NCI-H774 (cell line): Measurements from ENCODE around the gene CAVIN1.
A peak's percentile ranks its signal among the peaks of the same experiment; 100 is the strongest.
"Not testable (repeated sequence)": the region's sequence is repeated elsewhere in the genome, so short reads cannot be mapped to it uniquely, and the experiment has no call there.

Source experiments
- DNase-seq: peaks from one replicate; lab custom pipeline; 2025; lab: John Stamatoyannopoulos, UW

The CAVIN1 gene

DNA sequence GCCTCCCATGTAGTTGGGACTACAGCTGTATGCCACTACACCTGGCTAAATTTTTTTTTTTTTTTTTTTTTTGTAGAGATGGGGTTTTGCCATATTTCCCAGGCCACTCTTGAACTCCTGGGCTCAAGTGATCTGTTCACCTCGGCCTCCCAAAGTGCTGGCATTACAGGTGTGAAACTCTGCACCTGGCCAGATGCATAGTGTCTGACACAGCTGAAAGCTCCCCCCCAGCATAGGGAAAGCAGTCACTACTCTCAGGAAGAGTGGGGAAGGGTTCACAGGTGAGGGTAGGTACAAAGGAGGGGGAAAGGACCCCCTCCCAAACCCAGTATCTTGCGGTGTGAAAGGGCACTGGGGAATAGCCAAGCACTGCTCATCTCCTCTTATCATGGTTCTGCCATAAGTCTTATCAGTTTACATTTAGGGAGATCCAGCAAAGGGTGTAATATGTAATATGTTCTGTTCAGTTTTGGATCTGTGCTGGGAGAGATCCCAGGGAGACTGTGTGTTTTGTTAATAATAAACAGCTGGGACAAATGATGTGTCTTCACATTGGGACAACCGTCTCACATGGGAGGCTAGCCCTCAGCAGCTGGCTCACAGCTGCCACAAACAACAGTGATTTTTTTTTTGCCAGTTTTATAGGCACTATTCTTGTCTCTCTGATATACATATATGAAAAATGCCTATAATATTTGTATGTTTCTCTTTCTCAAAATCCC, 6.8 kb upstream of the CAVIN1 start:
- DNase-seq, result no peak

DNA sequence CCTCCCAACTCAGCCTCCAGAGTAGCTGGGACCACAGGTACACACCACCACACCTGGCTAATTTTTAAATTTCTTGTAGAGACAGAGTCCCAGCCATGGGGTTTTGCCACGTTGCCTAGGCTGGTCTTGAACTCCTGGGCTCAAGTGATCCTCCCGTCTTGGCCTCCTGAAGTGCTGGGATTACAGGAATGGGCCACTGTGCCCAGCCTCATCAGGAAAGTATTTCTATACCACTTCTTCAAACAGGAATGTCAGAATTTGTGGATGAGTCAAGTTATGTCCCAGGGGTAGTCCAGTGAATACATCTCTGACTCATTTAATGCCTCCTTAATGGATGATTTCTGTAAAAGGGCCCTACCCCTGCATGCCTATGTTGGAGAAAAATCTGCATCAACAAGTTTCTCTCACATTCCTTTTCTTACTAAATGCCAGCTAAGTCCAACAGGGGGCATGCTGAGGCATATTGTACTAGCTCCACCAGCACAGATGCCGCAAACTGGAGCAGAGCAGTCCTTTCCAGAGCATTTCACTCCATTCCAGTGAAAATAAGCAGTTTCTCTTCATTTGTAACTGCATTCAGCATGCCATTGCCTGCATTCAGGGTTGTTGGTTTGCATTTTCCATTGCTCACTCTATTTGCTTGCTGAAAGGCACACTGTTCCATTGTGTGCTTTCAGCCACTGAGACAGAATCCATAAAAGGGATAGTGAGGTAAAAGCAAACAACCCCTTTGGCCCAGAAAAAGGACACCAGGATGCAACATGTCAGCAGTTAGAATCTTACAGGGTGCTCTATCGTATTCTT, 5.3 kb upstream of the CAVIN1 start:
- DNase-seq, result peak; percentile 71

DNA sequence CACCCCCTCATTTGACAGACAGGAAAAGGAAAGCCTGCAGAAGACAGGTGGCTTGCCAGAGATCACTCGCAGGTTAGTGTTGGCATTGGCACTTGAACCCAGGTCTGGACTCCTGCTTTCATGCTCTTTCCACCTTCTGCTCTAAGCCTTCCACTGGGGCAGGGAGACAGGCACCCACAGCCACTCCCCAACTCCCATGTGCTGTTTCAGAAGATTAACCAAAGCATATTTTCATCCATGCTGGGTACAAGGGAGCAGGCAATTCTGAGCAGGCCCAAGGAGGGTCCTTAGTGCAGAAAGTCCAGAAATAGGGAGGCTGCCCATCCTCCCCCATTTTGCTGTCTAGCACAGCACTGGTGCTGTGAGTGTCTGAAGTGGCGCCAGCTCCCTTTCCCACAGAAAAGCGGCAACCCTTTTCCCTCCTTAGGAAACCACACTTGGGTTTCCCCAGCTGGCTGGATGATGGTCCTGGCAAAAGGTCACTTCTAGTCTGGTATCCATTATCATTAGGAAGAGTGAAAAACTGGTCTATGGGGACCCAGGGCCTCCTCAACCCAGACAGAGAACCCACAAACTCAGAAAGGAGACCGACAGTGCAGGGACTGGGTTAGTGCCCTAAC, 2.0 kb upstream of the CAVIN1 start:
- DNase-seq, result no peak

DNA sequence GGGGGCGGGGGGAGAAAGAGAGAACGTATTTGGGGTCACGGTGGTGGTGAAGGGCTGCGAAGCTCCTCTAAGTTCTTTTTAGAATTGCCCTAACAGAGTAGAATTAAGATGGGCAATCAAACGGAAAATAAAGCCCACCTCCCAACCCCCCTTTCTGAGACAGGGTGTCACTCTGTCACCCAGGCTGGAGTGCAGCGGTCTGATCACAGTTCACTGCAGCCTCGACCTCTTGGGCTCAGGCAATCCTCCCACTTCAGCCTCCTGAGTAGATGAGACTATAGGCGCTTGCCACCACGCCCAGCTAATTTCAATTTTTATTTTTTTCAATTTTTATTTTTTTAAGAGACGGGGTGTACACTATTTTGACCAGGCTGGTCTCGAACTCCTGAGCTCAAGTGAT, 710 bp upstream of the CAVIN1 start:
- no peak for DNase-seq

DNA sequence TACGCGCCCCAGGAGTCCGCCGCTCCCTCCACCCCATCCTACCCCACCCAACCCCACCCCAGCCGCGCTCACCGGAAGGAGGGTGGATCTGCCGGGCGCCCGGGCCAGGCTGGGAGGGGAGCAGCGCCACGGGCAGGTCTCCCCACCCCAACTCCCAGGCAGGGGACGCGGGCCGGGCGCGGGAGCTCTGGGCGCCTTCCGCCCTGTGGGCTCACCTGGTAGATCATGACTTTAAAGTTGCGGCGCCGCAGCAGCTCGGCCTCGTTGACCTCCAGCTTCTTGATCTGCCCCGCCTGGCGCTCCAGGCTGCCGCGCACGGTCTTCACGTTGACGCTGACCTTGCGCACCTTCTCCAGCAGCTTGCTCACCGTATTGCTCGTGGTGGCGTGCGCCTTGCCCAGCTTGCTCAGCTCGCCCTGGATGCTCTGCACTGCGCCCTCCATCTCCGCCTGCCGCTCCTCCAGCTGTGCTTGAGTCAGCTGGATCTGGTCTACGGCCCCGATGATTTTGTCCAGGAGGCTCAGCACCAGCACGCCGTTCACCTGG, 571 bp downstream of the CAVIN1 start:
- DNase-seq, result no peak

DNA sequence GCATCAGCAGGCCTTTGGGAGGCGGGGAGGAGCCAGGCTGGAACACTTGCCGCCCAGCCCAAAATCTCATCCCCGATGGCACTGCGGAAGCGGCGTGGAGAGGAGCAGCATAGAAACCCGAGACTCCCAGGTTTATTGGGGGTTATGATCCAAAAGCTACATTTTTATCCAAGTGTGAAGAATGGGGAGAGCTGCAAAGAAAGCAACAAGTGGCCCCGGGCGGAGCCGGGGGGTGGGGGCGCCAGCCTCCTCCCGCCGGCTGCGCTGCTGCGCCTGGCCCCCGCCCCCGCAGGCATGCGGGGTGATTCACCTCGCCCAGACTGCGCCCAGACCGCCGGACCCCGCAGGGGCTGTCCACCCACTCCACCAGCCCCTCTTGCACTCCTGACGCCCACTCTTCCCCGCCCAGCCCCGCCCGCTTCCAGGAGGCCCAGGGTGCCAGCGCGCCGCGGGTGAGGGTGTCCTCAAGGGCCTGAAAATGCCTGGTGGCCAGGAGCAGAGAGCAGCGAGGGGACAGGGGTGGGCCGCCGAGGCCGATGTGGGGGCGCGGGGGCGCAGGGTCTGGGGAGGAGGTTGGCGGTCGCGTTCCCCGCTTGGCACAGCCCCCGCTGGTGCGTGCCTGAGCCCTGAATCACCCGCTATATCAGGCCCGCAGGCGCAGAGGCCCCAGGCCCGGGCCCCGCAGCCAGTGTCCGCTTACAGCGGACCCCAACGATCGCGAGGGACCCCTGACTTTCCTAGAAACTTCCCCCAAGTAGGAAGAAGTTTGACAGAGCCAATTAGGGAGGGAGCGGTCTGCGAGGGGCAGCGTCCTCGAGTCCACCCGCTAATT, 1.3 kb downstream of the CAVIN1 start:
- DNase-seq, result no peak

DNA sequence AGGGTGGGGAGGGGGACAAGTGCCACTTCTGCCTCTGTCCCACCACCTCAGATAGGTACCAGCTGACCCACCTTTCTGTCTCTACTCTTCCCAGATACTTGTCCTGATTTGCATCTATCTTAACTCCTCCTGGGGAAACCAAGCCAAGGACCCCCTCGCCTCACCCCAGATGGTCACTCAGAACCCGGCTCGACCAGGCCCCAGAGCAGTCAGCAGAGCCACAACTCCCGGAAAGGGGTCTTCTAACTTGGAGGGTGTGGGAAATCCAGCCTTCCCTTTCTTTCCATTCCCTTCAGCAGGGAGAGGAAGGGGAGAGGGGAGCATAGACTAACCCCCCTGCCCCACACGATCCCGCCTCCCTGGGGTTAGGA, 1.9 kb downstream of the CAVIN1 start:
- DNase-seq, result no peak

DNA sequence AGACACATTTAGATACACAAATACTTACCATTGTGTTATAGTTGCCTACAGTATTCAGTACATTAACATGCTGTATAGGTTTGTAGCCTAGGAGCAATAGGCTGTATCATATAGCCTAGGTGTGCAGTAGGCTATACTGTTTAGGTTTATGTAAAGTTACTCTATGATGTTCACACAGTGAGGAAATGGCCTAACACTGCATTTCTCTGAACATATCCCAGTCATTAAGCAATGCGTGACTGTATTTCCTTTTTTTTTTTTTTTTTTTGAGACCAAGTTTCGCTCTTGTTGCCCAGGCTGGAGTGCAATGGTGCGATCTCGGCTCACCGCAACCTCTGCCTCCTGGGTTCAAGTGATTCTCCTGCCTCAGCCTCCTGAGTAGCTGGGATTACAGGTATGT, 5.1 kb downstream of the CAVIN1 start:
- DNase-seq, result not testable (repeated sequence)

DNA sequence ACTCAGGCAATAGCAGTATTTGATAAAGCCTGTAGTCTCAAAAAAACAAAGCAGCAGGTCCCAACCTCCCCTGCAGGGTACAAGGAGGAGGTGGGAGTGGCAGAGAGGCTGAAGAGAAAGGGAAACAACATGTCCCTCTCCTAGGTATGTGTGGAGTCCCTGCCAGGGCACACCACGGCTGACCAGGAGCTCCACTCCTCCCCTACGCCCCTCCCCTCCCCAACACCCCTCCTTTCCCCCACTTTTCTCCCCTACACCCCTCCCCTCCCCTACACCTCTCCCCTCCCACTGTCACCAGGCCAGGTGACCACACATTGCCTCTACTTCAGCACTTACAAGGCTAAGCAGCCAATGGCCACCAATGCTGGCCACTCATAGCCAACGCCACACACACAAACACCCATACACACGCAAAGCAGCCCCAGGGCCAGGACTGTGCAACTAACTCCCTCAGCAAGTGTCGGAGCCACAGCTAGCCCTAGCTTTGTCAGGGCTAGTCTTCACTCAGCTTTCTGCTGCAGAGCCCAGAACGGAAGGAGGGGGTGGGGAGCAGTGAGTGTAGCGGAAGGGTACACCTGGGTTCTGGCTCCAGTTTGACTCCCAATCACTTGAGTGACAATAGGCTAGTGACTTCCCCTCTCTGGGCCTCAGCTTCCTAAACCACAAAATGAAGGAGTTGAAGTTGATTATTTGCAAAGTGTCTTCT, 8.2 kb downstream of the CAVIN1 start:
- no peak for DNase-seq

DNA sequence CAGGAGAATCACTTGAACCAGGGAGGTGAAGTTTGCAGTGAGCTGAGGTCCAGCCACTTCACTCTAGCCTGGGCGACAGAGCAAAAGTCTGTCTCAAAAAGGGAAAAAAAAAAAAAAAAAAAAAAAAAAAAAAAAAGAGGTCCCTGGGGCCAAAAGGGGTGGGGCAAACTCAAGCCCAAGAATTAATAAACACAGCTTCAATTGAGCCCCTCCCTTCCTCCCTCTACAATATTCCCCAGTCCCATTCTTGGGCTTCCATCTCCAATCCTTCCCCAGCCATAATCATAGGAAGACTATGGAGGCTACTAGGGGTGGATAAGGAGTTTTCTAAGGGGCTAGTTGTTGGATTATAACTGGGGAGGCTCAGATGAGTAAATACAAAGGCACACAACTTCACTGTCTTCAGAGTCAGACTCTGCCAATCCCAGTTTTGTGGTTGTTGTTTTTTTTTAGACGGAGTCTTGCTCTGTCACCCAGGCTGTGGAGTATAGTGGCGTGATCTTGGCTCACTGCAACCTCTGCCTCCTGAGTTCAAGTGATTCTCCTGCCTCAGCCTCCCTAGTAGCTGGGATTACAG, 9.5 kb downstream of the CAVIN1 start:
- DNase-seq, result no peak

DNA sequence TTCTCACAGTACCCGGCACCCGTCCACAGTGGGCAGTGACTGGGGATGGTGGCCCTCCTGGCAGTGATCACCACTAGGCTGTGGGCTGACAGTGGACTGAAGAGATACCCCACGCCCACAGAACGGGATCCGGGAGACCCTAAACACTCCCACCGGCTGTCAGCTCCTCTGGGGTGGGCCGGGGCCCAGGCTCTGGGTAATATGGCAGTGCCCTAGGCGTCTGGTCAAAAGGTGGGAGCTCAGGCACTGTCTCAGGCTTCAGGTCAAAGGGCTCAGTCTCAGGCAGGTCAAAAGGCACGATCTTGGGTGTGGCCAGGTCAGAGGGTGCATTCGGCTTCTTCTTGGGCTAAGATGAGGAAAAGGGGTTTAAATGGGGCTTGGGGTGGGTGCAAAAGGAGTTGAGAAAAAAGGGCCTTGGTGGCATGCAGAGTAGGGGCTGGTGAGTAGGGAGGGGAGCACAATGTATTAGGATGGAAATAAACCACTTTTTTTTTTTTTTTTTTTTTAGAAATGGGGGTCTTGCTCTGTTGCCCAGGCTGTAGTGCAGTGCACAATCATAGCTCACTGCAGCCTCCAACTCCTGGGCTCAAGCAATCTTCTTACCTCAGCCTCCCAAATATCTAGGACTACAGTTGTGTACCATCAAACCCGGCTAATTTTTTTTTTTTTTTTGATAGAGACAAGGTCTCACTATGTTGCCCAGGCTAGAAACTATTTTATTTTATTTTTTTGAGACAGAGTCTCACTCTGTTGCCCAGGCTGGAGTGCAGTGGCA, 11.0 kb downstream of the CAVIN1 start:
- no peak for DNase-seq

DNA sequence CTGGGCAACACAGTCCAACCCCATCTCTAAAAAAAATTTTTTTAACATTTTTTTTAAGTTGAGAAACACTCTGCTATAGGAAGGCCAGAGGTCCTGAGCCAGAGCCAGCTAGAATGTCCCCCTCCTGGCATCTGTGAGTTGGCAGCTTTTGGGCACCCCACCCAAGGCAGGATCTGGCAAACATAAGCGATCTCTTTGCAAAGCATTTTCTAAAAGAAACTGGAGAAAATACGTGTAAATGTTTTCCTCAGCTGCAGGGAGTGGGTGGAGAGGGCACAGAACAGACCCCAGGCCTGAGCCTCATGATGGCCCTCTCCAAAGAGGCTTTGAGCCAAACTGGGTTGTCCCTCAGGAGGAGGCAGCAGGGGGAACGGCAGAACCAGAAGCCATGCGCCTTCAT, 11.7 kb downstream of the CAVIN1 start:
- DNase-seq, result no peak

DNA sequence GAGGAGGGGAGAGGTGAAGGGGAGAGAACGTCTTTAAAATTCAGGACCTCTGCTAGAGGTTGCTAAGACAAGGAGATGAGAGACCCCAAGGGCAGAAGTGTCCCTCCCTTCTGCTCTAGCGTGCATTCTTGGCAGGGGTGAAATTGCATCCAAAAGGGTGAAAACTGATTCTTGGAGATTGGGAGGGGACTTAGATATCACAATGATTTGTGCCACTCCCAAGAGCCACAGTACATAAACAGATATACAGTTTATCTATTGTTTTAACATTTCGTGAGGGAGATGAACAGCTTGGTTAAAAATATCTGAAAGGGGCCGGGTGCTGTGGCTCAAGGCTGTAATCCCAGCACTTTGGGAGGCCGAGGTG, 12.8 kb downstream of the CAVIN1 start:
- DNase-seq, result no peak

DNA sequence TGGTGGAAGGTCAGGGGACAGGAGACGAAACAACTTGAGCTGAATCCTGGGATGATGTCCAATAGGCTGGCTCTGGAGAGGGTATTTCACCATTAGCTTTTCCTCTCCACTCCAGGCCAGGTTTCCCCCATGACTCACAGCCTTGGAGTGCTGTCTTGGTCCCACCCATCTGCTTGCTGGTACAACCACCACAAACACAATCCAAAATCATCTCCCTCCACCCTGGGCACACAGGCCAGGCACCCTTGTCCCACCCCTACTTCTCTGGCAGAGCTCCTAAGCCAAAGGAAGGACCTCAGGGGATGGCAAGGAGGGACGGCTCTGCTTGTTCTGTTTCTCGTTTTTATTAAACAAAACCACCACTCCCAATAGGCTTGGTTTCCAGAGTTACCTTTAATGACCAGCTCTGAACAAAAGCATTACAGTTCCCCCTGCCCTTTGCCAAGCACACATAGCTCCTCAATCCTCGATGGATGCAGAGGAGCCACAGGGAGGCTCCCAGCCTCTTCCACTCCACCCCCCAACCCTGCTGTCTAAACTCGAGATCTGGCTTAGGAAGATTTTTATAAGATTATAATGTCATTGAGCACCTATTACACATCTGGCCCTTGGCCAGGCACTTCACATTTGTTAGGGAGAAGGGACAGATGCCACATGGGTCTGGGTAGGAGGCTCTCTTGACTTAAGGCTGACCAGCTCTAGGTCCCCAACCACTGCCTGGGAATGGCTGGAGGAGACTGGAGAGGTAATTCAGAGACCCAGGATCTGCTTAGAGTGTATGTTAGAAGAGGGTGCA, 13.3 kb downstream of the CAVIN1 start:
- no peak for DNase-seq

DNA sequence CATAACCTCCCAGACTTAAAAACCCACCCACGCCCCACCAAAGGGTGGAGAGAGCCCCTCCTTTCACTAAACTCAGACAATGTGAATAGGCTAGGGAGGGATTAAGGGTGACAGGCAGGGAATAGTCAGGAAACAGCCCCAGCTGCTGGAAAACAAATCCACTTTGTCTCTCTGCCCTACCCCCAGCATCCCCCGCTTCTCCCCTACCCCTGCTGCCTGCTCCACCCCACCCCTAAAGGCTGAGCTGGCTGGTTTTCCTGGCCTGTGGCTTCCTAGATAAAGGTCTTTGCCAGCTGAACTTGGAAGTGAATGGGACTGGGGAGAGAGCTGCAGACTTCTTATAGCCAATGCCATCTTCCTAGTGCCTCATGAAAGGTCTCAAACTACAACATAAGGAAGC, 15.0 kb downstream of the CAVIN1 start:
- no peak for DNase-seq

DNA sequence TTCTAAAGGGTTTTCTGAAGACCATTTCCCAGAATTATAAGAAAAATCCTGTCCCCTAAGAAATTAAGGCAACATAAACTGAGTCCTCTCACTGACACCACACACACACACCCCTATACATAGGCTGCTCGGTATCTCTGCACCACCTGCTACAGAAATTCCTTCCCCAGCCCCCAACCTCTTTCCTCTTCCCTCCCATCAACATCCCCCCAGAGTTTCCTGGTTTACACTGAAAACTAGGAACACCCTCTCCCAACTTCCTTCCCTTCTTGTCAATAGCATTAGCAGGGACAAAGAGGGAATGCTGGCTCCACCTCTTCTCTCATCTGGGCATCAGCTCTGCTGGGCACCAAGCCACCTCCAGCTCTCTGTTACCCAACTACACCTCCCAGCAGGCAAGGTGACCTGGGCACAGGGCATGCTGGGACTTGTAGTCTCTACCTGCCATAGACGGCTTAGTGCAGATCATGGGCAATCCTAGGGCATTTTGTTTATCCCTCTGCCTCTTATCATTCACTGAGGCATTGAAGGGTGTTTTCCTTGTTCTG, 15.7 kb downstream of the CAVIN1 start:
- peak; percentile 94 for DNase-seq

DNA sequence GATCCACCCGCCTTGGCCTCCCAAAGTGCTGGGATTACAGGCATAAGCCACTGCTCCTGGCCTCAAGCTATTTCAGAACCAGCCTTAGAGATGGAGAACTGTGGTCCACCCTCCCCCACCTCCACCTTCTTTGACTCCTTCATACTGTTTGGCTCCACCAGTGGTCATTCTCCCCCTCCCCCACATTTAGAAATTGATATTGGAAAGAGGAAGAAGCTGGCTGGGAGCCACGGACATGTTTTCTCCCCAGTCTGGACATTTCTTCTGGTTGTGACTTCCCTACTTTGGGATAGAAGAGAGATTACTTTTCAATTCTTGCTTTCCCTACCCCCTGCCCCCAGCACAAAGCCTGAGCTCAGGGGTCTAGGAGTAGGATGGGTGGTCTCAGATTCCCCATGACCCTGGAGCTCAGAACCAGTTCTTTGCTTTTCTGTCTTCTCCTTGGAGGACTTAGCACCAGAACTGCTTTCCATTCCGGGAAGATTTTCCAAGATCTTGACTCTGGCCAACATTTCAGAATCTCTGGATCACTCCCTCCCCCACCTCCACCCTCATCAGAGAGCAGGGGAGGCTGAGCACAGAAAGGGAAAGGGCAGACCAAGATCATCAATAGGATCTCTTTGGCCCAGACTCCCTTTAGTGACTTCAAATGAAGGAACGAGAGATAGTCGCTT, 16.3 kb downstream of the CAVIN1 start:
- no peak for DNase-seq

DNA sequence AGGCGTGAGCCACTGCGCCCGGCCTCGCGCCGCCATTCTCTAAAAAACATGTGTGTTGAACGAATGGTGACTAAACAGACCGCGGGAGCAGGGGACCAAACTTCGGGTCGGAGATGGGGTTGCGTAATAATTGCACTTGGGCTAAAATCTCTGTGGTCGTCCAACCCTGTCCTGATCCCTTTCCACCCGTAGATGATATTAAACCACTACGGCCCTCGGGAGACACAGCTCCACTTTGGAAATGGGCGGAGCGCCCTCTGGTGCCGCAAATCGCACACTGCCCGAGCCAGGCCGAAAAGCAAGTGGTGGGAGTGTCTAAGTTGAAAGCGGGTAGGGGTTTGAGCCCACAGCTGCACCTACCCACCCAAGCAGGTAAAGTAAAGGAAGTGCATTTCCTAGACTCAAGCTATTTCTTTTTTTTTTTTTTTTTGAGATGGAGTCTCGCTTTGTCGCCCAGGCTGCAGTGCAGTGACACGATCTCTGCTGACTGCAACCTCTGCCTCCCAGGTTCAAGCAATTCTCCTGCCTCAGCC, 17.0 kb downstream of the CAVIN1 start:
- DNase-seq, result peak; percentile 83
